KMS-11 (cell line): ENCODE measurements around the gene GZF1.

Source experiments
- H2AFZ ChIP-seq: fragments of 200-600 bp; sonication (generic); 2 replicates; pipeline ENCODE4 v1.6.1; 2016; ENCODE audit warnings: antibody characterized with exemption, mixed run types, low read depth
- H3K27ac ChIP-seq: fragments of 200-600 bp; sonication (generic); 2 replicates; pipeline ENCODE4 v1.6.1; 2016; ENCODE audit warnings: mild to moderate bottlenecking, mixed run types
- H3K27me3 ChIP-seq: fragments of 200-600 bp; sonication (generic); 2 replicates; pipeline ENCODE4 v1.6.1; 2017; ENCODE audit warnings: mild to moderate bottlenecking, low read depth, mixed run types, moderate library complexity; ENCODE audit not compliant: insufficient read depth
- H3K36me3 ChIP-seq: fragments of 200-600 bp; sonication (generic); 2 replicates; pipeline ENCODE4 v1.6.1; 2017; ENCODE audit warnings: mild to moderate bottlenecking, mixed run types; ENCODE audit not compliant: insufficient read depth
- H3K4me1 ChIP-seq: fragments of 200-600 bp; sonication (generic); 2 replicates; pipeline ENCODE4 v1.6.1; 2016; ENCODE audit warnings: mild to moderate bottlenecking, low read depth, mixed run types; ENCODE audit not compliant: poor library complexity, severe bottlenecking
- H3K4me2 ChIP-seq: fragments of 200-600 bp; sonication (generic); 2 replicates; pipeline ENCODE4 v1.7.0; 2016; ENCODE audit warnings: mild to moderate bottlenecking, mixed run types
- H3K4me3 ChIP-seq: fragments of 200-600 bp; sonication (generic); IDR thresholded peaks from 2 replicates; pipeline ENCODE4 v1.6.1; 2017; ENCODE audit warnings: low read depth, low read length, mixed read lengths; ENCODE audit not compliant: insufficient read depth
- H3K79me2 ChIP-seq: fragments of 200-600 bp; sonication (generic); 2 replicates; pipeline ENCODE4 v1.6.1; 2016; ENCODE audit warnings: low read depth, mixed run types; ENCODE audit not compliant: insufficient read depth
- H3K9ac ChIP-seq: fragments of 200-600 bp; sonication (generic); 2 replicates; pipeline ENCODE4 v1.6.1; 2016; ENCODE audit warnings: mild to moderate bottlenecking, mixed run types
- H4K20me1 ChIP-seq: fragments of 200-600 bp; sonication (generic); 2 replicates; pipeline ENCODE4 v1.6.1; 2016; ENCODE audit warnings: mild to moderate bottlenecking, mixed run types; ENCODE audit not compliant: insufficient read depth
- TF ChIP-seq, protein P1 (sequence below): fragments of 200-600 bp; sonication (generic); conservative IDR thresholded peaks from 2 replicates; pipeline ENCODE4 v1.6.1; 2017; ENCODE audit warnings: low read depth, mild to moderate bottlenecking, antibody characterized with exemption, low read length, moderate library complexity, mixed read lengths

Gene GZF1

DNA sequence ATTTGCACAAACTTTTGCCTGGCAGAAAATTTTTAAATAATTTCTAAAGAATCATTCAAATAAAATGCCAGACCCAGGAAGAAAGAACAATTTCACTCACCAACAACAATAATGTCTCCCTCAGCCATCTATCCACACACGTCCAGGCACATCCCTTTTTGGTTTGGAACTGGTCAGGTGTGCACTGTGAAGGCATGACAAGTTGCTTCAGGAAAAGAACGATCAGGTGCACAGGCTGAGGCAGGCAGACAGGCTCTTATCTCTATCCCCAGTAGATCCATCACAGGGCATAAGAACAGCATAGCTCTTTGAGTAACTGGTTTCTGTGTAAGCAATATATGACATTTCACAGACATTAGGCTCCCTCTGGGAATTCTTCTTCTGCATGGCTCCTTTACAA, 29.5 kb upstream of the GZF1 start:
- Histone ChIP-seq H3K4me2 (no peak overlapping the region), H3K79me2 (no peaks in the 10 kb centered on the region), H2AFZ (no peak overlapping the region), H3K4me1 (no peaks in the 10 kb centered on the region), H3K27ac (no peak overlapping the region), H4K20me1 (no peaks in the 10 kb centered on the region), H3K9ac (no peak overlapping the region), H3K36me3 (no peaks in the 10 kb centered on the region), H3K4me3 (no peak overlapping the region), H3K27me3 (no peaks in the 10 kb centered on the region)
- TF ChIP-seq, protein P1, sequence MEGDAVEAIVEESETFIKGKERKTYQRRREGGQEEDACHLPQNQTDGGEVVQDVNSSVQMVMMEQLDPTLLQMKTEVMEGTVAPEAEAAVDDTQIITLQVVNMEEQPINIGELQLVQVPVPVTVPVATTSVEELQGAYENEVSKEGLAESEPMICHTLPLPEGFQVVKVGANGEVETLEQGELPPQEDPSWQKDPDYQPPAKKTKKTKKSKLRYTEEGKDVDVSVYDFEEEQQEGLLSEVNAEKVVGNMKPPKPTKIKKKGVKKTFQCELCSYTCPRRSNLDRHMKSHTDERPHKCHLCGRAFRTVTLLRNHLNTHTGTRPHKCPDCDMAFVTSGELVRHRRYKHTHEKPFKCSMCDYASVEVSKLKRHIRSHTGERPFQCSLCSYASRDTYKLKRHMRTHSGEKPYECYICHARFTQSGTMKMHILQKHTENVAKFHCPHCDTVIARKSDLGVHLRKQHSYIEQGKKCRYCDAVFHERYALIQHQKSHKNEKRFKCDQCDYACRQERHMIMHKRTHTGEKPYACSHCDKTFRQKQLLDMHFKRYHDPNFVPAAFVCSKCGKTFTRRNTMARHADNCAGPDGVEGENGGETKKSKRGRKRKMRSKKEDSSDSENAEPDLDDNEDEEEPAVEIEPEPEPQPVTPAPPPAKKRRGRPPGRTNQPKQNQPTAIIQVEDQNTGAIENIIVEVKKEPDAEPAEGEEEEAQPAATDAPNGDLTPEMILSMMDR, result no peak

DNA sequence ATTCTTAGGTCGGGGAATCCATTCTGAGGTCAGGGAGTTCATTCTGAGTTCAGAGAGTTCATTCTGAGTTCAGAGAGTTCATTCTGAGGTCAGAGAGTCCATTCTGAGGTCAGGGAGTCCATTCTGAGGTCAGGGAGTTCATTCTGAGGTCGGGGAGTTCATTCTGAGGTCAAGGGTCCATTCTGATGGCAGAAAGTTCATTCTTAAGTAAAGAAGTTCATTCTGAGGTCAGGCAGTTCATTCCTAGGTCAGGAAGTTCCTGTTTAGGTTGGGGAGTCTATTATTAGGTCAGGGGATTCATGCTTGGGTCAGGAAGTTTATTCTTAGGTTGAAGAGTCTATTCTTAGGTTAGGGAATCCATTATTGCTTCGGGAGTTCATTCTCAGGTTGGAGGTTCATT, 27.9 kb upstream of the GZF1 start:
- no peaks in the 10 kb centered on the region for H3K27me3 ChIP-seq
- TF ChIP-seq, protein P1, result no peak
- H3K36me3 ChIP-seq, result no peaks in the 10 kb centered on the region
- no peaks in the 10 kb centered on the region for H4K20me1 ChIP-seq
- no peaks in the 10 kb centered on the region for H3K4me1 ChIP-seq
- H3K9ac ChIP-seq, result no peak overlapping the region
- no peaks in the 10 kb centered on the region for H3K79me2 ChIP-seq
- H3K4me2 ChIP-seq, result no peak overlapping the region
- no peak overlapping the region for H3K27ac ChIP-seq
- no peak overlapping the region for H3K4me3 ChIP-seq
- no peak overlapping the region for H2AFZ ChIP-seq

DNA sequence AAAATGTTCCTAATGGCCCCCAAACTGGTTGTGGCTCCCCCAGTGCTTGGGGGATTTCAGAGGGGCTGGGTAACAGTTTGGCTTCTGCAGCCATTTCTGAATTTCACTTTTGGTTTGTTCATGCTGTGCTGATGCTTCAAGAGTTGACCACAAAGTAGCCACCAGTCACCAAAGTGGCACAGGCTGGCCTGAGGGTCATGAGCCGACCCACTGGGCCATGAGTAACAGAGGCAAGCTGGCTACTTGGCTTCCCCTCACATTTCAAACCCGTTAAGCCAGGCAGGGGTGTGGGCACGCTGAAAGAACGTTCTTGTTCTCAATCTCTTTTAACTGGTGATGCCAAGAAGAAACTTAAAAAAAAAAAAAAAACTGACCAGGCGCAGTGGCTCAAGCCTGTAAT, 26.5 kb upstream of the GZF1 start:
- H3K79me2 ChIP-seq, result no peaks in the 10 kb centered on the region
- no peak overlapping the region for H3K4me2 ChIP-seq
- no peaks in the 10 kb centered on the region for H3K27me3 ChIP-seq

DNA sequence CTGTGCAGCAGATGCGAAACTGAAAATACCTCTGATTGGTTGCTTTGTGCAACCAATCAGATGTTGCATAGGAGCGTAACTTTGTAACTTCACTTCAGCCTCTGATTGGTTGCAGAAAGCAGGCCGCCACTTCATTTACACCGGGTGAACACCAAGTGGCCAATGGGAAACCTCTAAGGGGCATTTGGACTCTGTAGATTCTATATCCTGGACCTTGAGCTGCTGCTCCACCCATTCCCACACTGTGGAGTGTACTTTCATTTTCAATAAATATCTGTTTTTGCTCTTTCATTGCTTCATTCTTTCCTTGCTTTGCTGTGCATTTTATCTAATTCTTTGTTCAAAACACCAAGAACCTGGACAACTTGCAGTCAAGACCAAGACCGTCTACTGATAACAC, 25.5 kb upstream of the GZF1 start:
- TF ChIP-seq, protein P1, result no peak
- Histone ChIP-seq H3K4me3 (no peak overlapping the region), H2AFZ (no peak overlapping the region), H3K4me1 (no peaks in the 10 kb centered on the region), H3K27ac (no peak overlapping the region), H3K79me2 (no peaks in the 10 kb centered on the region), H3K9ac (no peak overlapping the region), H3K36me3 (no peaks in the 10 kb centered on the region), H4K20me1 (no peaks in the 10 kb centered on the region), H3K27me3 (no peaks in the 10 kb centered on the region), H3K4me2 (no peak overlapping the region)

More for the DNA sequence above, 26.5 kb upstream of the GZF1 start:
- Histone ChIP-seq H4K20me1 (no peaks in the 10 kb centered on the region), H3K27ac (no peak overlapping the region), H3K4me1 (no peaks in the 10 kb centered on the region), H3K36me3 (no peaks in the 10 kb centered on the region), H3K9ac (no peak overlapping the region), H2AFZ (no peak overlapping the region), H3K4me3 (no peak overlapping the region)
- TF ChIP-seq, protein P1, result no peak
